Fibroblast of the aortic adventitia (primary cell): ENCODE measurements around the gene IDS. TPM values are rescaled to one million over a fixed set of nuclear protein-coding genes. Genes with fewer than 3 reads are reported as not detected.
"Not testable (repeated sequence)": the region's sequence is repeated elsewhere in the genome, so short reads cannot be mapped to it uniquely, and the experiment has no call there.

Experiments used
- DNase-seq: peaks from one replicate; pipeline ENCODE4 v3.0.0-alpha.2; 2010; ENCODE audit warnings: low read depth
- H3K4me3 ChIP-seq: 2 replicates; pipeline ENCODE4 v1.5.1; 2011; ENCODE audit warnings: low read depth, mild to moderate bottlenecking, control low read depth, low read length, moderate library complexity
- total RNA-seq: library from RNA; depleted of rRNA; stranded (reverse); fragments of >200 nt; gene quantifications from 2 replicates; pipeline ENCODE4 v1.2.3, GENCODE V29; 2012; ENCODE audit warnings: low replicate concordance
- TF ChIP-seq, protein P1 (sequence below): IDR thresholded peaks from 2 replicates; pipeline ENCODE4 v1.5.1; 2011; ENCODE audit warnings: mild to moderate bottlenecking, low read length, control low read depth, inconsistent platforms; ENCODE audit not compliant: insufficient read depth

IDS gene, protein sequence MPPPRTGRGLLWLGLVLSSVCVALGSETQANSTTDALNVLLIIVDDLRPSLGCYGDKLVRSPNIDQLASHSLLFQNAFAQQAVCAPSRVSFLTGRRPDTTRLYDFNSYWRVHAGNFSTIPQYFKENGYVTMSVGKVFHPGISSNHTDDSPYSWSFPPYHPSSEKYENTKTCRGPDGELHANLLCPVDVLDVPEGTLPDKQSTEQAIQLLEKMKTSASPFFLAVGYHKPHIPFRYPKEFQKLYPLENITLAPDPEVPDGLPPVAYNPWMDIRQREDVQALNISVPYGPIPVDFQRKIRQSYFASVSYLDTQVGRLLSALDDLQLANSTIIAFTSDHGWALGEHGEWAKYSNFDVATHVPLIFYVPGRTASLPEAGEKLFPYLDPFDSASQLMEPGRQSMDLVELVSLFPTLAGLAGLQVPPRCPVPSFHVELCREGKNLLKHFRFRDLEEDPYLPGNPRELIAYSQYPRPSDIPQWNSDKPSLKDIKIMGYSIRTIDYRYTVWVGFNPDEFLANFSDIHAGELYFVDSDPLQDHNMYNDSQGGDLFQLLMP
- total RNA-seq, result 16.8 and 63.3 TPM in 2 replicates

DNA sequence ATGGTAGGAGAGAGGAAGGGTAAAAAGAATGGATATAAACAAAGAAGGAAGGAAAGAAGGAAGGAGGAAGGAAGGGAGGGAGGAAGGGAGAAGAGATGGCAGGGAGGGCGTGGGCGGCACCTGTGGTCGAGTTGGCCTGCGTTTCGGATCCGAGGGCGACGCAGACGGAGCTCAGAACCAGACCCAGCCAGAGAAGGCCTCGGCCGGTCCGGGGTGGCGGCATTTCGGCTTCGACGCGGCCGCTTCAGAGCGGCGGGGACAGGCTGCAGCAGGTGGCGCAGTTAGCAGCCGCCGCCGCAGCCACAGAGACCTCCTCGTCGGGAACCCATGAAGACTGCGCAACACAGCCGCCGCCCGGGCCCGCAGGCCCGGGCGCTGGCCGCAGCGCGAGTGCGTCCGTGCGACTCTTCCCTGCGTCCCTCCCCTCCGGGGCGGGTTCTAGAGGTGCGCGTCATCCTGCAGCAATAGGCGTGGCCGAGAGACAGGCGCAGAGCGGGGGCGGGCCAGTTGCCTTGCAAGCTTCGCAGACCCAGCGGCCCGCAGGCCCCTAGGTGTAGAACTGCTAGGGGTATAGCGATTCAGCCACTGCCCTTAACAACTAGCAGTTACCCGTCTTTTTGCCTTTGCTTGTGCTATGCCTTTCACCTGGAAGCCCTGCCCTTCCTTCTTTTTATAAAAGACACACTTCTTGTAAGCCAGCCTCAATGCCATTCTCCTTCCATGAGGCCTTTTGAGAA lies at the start of gene IDS:
TSS of gene IDS (minus strand) at position 392 of the 737 bp plus-strand sequence. CDS start at position 223, 169 bp downstream.
- peak; percentile 77 for DNase-seq
- TF ChIP-seq, protein P1, sequence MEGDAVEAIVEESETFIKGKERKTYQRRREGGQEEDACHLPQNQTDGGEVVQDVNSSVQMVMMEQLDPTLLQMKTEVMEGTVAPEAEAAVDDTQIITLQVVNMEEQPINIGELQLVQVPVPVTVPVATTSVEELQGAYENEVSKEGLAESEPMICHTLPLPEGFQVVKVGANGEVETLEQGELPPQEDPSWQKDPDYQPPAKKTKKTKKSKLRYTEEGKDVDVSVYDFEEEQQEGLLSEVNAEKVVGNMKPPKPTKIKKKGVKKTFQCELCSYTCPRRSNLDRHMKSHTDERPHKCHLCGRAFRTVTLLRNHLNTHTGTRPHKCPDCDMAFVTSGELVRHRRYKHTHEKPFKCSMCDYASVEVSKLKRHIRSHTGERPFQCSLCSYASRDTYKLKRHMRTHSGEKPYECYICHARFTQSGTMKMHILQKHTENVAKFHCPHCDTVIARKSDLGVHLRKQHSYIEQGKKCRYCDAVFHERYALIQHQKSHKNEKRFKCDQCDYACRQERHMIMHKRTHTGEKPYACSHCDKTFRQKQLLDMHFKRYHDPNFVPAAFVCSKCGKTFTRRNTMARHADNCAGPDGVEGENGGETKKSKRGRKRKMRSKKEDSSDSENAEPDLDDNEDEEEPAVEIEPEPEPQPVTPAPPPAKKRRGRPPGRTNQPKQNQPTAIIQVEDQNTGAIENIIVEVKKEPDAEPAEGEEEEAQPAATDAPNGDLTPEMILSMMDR, result no peak

DNA sequence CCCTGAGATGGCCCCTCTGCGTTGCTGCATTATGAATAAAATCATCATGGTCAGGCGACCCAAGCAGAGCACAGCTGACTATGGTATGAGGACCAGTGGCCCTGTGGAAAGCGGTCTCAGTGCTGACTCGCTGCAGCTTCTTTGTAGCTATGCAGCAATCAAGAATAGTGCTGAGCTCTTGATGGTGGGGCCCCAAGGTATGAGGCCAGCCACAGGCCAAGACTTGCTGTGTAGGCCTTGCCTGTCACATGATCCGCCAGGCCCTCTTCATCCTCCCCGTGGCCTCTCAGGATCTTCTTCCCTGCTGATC lies 46.8 kb upstream of the IDS start:
- not testable (repeated sequence) for H3K4me3 ChIP-seq, DNase-seq

More for the DNA sequence above, at the start of gene IDS:
- H3K4me3 ChIP-seq, result peak within 1 kb of the TSS; percentile 76

DNA sequence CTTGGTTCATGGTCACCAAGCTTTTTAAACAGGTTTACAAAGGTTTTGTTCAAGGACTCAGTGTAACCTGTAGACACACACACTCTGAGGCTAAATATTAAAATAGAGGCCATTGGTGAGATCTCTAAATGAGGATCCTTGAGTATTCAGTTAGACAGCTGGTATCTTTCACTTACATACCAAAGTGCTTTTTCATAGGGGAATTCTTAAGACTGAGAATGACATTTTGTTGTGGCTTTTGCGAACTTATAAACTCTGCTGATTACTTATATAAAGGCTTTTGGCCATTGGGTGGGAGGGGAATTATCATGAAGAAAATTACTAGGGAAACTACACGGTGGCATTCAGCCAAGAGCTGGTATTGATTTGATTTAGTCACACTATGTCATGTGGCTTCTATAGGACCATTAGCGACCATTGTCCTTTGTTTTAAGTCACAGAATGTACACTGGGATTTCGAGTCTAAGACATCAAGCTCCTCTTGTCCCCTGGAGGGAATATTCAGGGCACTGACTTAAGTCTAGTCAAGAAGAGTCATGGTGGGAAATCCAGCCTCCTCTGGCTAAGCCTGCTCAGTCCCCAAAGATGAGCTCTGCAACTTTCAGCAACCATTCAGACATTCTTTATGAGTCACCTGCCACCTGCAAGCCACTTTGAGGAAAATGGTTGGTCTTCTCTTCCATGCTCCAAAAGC lies 46.3 kb upstream of the IDS start:
- DNase-seq, H3K4me3 ChIP-seq: not testable (repeated sequence)

DNA sequence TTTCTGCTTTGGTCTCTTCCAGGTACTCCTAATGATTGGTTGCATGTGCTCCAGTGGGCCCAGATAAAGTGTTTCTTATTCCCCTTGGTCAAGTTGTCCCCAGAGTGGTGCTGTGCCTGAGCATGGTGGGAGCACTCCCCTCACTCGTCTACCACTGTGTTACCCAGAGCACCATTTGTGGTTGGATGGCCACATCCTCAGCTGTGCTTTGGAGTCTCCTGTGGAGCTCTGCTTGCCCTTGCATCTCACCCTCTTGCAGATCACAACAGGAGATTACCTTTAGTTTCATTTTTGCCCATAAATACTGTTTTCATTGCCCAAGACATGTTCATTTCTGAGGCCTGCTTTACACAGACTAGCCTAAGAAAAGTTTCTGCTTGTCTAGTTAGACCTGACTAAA lies 45.3 kb upstream of the IDS start:
- DNase-seq, H3K4me3 ChIP-seq: not testable (repeated sequence)

DNA sequence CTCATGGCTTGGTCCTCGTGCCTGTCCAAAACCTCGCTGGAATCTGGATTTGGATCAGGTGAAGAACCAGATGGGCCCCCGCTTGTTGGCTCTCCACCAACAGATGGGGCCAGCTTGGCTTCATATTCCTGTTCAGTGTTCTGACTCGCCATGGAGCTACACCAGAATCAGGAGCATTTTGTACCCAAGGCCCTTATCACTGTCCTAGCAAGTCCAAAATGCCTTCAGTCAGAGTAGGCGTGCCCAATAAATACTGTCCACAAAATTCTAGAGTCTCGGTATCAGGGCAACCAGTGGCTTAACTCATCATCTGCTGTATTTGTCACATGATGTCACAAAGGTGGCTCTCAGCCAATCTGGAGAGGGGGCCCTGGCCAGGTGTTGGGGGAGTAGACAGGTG lies 44.6 kb upstream of the IDS start, which contains the start of gene HSFX3:
TSS of gene HSFX3 (minus strand) at position 224 of the 400 bp plus-strand sequence. CDS start at position 152, 72 bp downstream.
- DNase-seq, H3K4me3 ChIP-seq: not testable (repeated sequence)

- DNase-seq, result not testable (repeated sequence)
These were observed 42.7 kb upstream of the IDS start for GRCh38 chrX:149547782-149548181.

GRCh38 chrX:149546962-149547361 lies 41.9 kb upstream of the IDS start:
- DNase-seq, H3K4me3 ChIP-seq: not testable (repeated sequence)

More at GRCh38 chrX:149547782-149548181, 42.7 kb upstream of the IDS start:
- H3K4me3 ChIP-seq, result not testable (repeated sequence)

DNA sequence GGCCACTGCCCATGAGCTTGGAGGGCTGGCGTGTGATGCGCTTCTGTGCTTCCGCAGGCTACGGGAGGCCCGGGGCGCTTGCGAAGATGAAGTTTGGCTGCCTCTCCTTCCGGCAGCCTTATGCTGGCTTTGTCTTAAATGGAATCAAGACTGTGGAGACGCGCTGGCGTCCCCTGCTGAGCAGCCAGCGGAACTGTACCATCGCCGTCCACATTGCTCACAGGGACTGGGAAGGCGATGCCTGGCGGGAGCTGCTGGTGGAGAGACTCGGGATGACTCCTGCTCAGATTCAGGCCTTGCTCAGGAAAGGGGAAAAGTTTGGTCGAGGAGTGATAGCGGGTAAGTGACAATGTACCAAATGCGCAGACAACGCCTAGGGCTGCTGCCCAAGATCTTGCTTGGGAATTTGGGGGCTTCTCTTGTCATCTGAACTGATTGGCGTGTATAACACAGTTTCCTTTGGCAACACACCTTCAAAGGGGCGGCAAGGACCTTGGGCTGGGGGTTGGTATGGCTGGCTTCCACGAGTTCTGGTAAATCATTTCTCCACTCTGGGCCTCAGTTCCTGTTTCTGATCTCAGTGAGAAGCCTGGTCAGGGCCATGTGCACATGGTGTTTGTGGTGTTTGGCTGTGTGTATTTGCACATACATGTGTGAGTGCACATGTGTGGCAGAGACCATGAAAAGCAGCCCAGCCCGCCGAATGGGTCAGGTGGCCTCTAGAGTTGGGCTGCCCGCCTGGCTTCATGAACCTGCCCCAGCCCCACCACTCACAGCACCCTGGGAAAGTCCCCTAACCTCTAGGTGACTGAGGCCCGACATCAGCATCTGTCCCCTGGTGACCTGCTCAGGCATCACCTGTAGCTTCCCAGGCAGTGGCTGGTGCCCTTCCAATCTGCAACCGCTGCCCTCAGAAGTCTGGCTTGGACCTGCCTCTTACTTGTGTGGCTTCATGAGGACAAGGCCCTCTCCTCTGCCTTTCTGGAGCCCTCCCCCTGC lies 40.7 kb upstream of the IDS start:
- H3K4me3 ChIP-seq, DNase-seq: not testable (repeated sequence)

GRCh38 chrX:149541521-149542047 lies 36.5 kb upstream of the IDS start:
- DNase-seq, result no peak
- TF ChIP-seq, protein P1, result no peak
- H3K4me3 ChIP-seq, result peak overlapping the region; percentile 86
